Measurements from ENCODE around the gene TIE1. TPM values are rescaled to one million over a fixed set of nuclear protein-coding genes. Genes with fewer than 3 reads are reported as not detected.

TIE1 gene
- total and polyA plus RNA-seq, 9 of the 15 experiments (the other 6 are each of a cell fraction or from before 2014, with no cell fraction given): 0.07 to 0.49 (median 0.14) TPM; not detected in 4

DNA sequence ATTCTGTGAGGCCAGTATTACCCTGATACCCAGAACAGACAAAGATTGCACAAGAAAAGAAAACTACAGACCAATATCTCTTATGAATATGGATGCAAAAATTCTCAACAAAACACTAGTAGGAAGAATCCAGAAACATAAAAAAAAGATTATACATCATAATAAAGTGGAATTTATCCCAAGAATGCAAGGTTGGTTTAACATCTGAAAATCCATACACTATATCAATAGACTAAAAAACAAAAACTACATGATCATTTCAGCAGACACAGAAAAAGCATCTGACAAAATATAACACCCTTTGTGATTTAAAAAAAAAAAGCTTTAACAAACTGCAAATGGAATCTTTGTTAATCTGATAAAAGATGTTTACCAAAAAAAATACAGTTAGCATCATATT is 24.6 kb downstream of the TIE1 start:
- no peaks in the 10 kb centered on the region for H4K20me1 ChIP-seq (replicated peaks; ENCODE audit: control insufficient read depth, insufficient read depth, low read length)
- TF ChIP-seq TRIM28 (IDR thresholded peaks at IDR 0.05) (peak; percentile 33; the same call in 1 of the 2 replicates), ZNF324 (CRISPR knock-in tag; IDR thresholded peaks at IDR 0.05) (peak; percentile 96), CBX3 (IDR thresholded peaks at IDR 0.05; ENCODE audit: borderline replicate concordance in 1 of 2, low read length in 2 of 2) (peak in 1 of 2 experiments; percentile 79; a peak in 2 of 3 replicates), POLR2A (conservative IDR thresholded peaks at IDR 0.05) (no peak), ARID2 (IDR thresholded peaks at IDR 0.05) (no peak), TAF9B (IDR thresholded peaks at IDR 0.05; ENCODE audit: partially characterized antibody) (no peak), TOE1 (IDR thresholded peaks at IDR 0.05; ENCODE audit: borderline replicate concordance) (no peak), TOE1 (CRISPR knock-in tag; IDR thresholded peaks at IDR 0.05; ENCODE audit: borderline replicate concordance, low read depth) (no peak)
- no TSS peak for BruUV-seq (replicated peaks)
- no peak overlapping the region for H2AFZ ChIP-seq (ENCODE audit: low read depth, low read length)
- H3K4me3 ChIP-seq: no peak overlapping the region
- no peaks in the 10 kb centered on the region for H3K36me3 ChIP-seq (ENCODE audit: control insufficient read depth, insufficient read depth, low read length)
- no peaks in the 10 kb centered on the region for H3K9me1 ChIP-seq (ENCODE audit: control insufficient read depth, insufficient read depth, low read length)
- FAIRE-seq: no peak
- ChIA-PET CTCF (ENCODE audit: low intra/inter-chr PET ratio) (interaction anchor here (0.7 kb wide), 1 partner anchor 837 kb away, joined by 3 read pairs; no protein-coding TSS in a partner anchor), POLR2A (no interaction called here)
- H3K27ac ChIP-seq (ENCODE audit: extremely low read depth, low read depth, low read length): no peak overlapping the region
- no peaks in the 10 kb centered on the region for H3K27me3 ChIP-seq (ENCODE audit: control insufficient read depth in 2 of 2, insufficient read depth in 2 of 2, low read length in 2 of 2)
- peaks cover 9 to 15% of the 10 kb centered on the region in 2 experiments for H3K4me1 ChIP-seq (replicated peaks in 1 of 2; ENCODE audit: control insufficient read depth in 2 of 2, insufficient read depth in 2 of 2, low read length in 2 of 2)
- no peak for DNase-seq (ENCODE audit: extremely low read depth in 1 of 4, low spot score in 3 of 4)
- in situ Hi-C loops (cut with MboI): no loop called here
- H3K4me2 ChIP-seq (ENCODE audit: insufficient read depth, low read length): no peak overlapping the region
- peaks cover 13% of the 10 kb centered on the region for H3K9me3 ChIP-seq (replicated peaks; ENCODE audit: control insufficient read depth, insufficient read depth, low read depth, low read length)
- no peaks in the 10 kb centered on the region for H3K79me2 ChIP-seq (ENCODE audit: control insufficient read depth, insufficient read depth, low read length)
- intact Hi-C loops (cut with micrococcal nuclease): no loop called here
- ATAC-seq: no peak
- H3K9ac ChIP-seq (ENCODE audit: insufficient read depth in 1 of 2, low read depth in 2 of 2, low read length in 2 of 2): no peak overlapping the region
